BLaER1 (cell line): ENCODE measurements around the gene MALSU1.

ENCODE experiments used
- H3K27ac ChIP-seq: shearing (Covaris generic); formaldehyde crosslinking; 2 replicates; pipeline ENCODE4 v1.8.1; 2022
- H3K27me3 ChIP-seq: shearing (Covaris generic); formaldehyde crosslinking; 2 replicates; pipeline ENCODE4 v1.8.1; 2022
- H3K36me3 ChIP-seq: shearing (Covaris generic); formaldehyde crosslinking; 2 replicates; pipeline ENCODE4 v1.8.1; 2022
- H3K4me1 ChIP-seq: shearing (Covaris generic); formaldehyde crosslinking; 2 replicates; pipeline ENCODE4 v1.8.1; 2022
- H3K4me2 ChIP-seq: shearing (Covaris generic); formaldehyde crosslinking; 2 replicates; pipeline ENCODE4 v1.8.1; 2022
- H3K4me3 ChIP-seq: shearing (Covaris generic); formaldehyde crosslinking; 2 replicates; pipeline ENCODE4 v1.8.1; 2022
- H3K9ac ChIP-seq: shearing (Covaris generic); formaldehyde crosslinking; 2 replicates; pipeline ENCODE4 v1.8.1; 2022
- H3K9me3 ChIP-seq: shearing (Covaris generic); formaldehyde crosslinking; 2 replicates; pipeline ENCODE4 v1.8.1; 2022
- H4K20me1 ChIP-seq: shearing (Covaris generic); formaldehyde crosslinking; 2 replicates; pipeline ENCODE4 v1.8.1; 2022
- Cebpa-rat ChIP-seq: shearing (Covaris generic); IDR thresholded peaks from 2 replicates; pipeline ENCODE4 v1.8.1; 2022

MALSU1 gene

DNA sequence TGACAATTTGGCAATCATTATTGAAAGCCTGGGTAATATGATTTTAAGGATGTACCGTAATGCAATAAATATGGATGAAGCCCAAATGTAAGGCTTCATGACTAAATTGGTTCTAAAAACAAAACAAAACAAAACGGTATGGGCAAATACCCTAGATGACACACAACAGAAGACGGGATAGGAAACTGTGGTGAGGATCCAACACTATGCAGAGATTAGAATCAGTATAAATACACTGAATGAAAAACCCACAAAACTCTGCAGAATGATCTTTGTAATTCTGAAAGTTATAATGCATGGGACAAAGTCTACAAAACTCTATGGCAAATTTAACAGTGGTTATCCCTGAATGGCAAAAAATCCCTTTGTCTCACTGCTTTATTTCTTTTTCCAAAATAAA is 57.6 kb downstream of the MALSU1 start:
- Histone ChIP-seq H3K9ac (no peak overlapping the region), H3K36me3 (no peaks in the 10 kb centered on the region), H3K9me3 (no peaks in the 10 kb centered on the region), H3K27me3 (no peaks in the 10 kb centered on the region), H3K4me3 (no peak overlapping the region), H3K27ac (no peak overlapping the region), H3K4me2 (no peak overlapping the region), H3K4me1 (0 out of 2 replicates have a peak, but pooled peaks cover 4% of the 10 kb centered on the region), H4K20me1 (no peaks in the 10 kb centered on the region)
- no peak for TF ChIP-seq Cebpa-rat

- Histone ChIP-seq H3K9ac (no peak overlapping the region), H3K9me3 (no peaks in the 10 kb centered on the region), H3K27ac (no peak overlapping the region), H3K4me2 (no peak overlapping the region), H3K36me3 (no peaks in the 10 kb centered on the region), H4K20me1 (no peaks in the 10 kb centered on the region), H3K4me3 (no peak overlapping the region), H3K4me1 (0 out of 2 replicates have a peak, but pooled peaks cover 4% of the 10 kb centered on the region), H3K27me3 (no peaks in the 10 kb centered on the region)
- no peak for TF ChIP-seq Cebpa-rat
Measured at GRCh38 chr7:23357190-23358093, 58.3 kb downstream of the MALSU1 start.

DNA sequence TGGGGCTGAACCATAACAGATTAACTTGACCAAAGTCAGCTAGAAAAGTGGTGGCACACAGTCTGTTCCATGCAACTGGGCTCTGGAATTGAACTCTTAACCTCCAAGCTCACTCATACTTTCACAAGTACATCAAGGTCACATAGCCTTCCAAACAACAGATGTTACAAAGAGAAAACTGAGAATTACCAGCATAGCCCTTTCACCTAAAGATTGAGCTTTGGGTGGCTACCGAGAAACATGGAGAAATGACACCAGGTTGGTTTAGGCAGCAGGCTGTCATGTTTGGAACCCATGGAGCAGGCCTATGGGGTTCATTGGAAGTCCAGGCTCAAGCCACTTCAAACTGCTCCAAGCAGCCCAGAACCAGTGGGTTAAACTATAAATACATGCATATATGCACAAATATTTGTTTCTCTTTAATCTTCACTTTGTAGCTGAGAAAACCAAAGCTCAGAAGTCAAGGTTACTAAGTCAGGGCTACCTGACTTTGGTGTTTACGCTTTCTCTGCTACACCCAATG is 59.1 kb downstream of the MALSU1 start:
- no peaks in the 10 kb centered on the region for H3K27me3 ChIP-seq
- H3K9ac ChIP-seq: no peak overlapping the region
- H3K4me1 ChIP-seq: 0 out of 2 replicates have a peak, but pooled peaks cover 1% of the 10 kb centered on the region
- TF ChIP-seq Cebpa-rat: no peak
- no peaks in the 10 kb centered on the region for H3K9me3 ChIP-seq
- H3K27ac ChIP-seq: no peak overlapping the region
- no peak overlapping the region for H3K4me3 ChIP-seq
- H3K4me2 ChIP-seq: no peak overlapping the region
- H4K20me1 ChIP-seq: no peaks in the 10 kb centered on the region
- no peaks in the 10 kb centered on the region for H3K36me3 ChIP-seq
